KOPT-K1 (cell line): ENCODE measurements around the gene ALK.

ENCODE experiments used
- H3K27ac ChIP-seq: fragments of 200-600 bp; sonication (generic); 2 replicates; pipeline ENCODE4 v1.5.1; 2016; ENCODE audit warnings: antibody characterized with exemption, mild to moderate bottlenecking, low read depth, low read length; ENCODE audit not compliant: poor library complexity, severe bottlenecking
- H3K36me3 ChIP-seq: fragments of 200-600 bp; sonication (generic); 2 replicates; pipeline ENCODE4 v1.5.1; 2017; ENCODE audit warnings: antibody characterized with exemption, mild to moderate bottlenecking, low read length, moderate library complexity; ENCODE audit not compliant: insufficient read depth
- H3K9me3 ChIP-seq: fragments of 200-600 bp; sonication (generic); 2 replicates; pipeline ENCODE4 v1.5.1; 2017; ENCODE audit warnings: antibody characterized with exemption, low read length, mild to moderate bottlenecking; ENCODE audit not compliant: insufficient read depth, poor library complexity, severe bottlenecking

ALK gene

DNA sequence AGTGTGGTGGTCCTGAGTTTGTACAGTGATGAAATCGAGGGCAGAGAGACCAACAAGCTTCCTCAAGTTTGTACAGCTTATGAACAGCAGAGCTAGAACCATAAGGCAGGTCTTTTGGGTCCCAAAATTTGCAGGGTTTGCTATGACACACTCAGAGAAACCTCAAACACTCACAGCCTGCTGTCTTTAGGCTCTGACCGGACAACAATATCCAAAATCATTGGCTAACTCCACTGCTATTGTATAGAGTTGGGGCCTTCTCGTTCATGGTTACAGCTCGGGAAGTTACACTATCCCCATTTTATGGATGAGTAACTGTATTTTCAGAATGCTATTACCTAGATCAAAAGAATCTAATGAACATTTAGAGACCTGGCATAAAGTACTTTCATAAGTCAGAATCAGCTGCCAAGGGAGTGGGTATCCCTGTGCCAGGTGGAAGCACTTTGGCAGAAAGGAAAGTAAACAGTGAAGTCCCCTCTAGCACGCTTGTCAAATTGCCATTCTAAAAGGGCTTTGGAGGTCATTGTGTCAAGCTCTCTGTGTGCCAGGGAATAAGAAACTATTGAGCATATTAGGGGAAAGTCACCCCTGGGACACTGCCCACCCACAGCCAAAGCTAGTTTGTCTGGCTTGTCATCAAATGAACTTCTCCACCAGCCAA, 331.8 kb downstream of the ALK start:
- no peaks in the 10 kb centered on the region for H3K36me3 ChIP-seq
- no peak overlapping the region for H3K27ac ChIP-seq
- no peaks in the 10 kb centered on the region for H3K9me3 ChIP-seq

DNA sequence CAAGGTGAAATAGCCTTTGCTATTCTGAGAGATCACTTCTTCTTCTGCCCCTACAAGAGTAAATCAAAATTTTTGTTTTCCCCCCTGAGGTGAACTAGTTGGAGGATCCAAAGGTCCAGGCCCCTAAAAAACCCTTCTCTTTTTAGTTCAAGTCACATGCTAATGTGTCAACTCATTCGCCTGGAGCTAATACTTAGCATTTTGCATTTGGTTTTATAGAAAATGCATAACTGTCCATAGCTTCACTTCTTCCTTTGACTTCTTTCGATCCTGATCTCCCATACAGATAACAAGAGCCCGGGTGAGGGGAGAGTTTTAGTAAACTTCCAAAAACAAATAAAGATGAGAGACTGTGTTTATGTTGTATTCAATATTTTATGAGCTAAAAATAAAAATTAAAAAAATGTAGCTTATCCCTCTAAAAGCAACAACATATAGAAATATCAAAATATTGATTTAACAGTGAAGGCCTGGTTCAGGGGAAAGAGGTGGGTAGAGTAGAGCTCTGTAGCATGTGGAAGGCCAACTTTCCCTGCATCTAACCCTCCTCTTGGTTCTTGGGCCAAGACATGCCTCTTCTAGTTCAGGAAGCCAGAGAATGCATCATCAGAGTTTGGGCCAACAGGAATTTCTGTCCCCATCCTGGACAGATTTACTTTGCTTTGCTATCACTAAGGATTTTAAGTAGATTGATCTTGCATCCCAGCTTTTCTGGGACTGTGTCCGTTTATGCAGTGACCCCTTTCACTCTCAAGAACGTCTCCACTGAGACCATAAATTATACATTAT, 333.8 kb downstream of the ALK start:
- H3K9me3 ChIP-seq = no peaks in the 10 kb centered on the region
- no peaks in the 10 kb centered on the region for H3K36me3 ChIP-seq
- no peak overlapping the region for H3K27ac ChIP-seq

DNA sequence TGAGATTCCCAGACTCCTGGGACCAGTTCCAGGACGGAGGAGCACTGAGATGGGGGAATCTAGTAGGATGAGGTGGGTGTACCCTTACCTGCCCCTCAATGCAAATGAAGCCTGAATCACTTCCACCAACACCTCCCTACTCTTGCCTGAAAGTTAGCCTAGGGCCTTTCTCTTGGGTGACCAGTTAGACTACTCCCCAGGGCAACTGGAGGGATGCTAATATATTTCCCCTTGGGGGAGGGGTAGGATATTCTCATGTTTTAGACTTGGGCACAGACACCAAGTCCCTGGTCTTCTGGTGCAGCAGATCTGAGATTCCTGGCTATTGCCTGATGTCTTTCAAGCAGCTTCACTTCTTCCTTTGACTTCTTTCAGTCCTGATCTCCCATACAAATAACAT, 334.5 kb downstream of the ALK start:
- H3K27ac ChIP-seq = no peak overlapping the region
- H3K36me3 ChIP-seq = no peaks in the 10 kb centered on the region

GRCh38 chr2:29583548-29584156, 337.7 kb downstream of the ALK start:
- Histone ChIP-seq H3K27ac (no peak overlapping the region), H3K36me3 (no peaks in the 10 kb centered on the region), H3K9me3 (no peaks in the 10 kb centered on the region)

More for the DNA sequence above, 334.5 kb downstream of the ALK start:
- no peaks in the 10 kb centered on the region for H3K9me3 ChIP-seq

DNA sequence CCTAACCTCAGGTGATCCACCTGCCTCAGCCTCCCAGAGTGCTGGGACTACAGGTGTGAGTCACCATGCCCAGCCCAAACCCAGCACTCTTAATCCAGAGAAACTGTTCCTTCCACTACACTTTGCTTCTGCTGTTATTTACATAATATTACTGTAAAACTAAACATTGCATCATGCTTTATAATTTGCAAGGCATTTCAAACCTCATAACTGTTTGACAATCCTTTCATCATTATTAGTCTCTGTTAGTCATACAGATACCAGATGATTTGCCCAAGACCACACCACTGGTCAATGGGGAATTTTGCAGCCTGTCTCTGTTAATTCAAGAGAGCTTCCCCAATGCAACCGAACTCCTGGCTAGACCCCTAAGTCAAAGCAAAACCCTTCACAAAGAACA, 338.3 kb downstream of the ALK start:
- Histone ChIP-seq H3K27ac (no peak overlapping the region), H3K9me3 (no peaks in the 10 kb centered on the region), H3K36me3 (no peaks in the 10 kb centered on the region)

- no peak overlapping the region for H3K27ac ChIP-seq
- no peaks in the 10 kb centered on the region for H3K9me3 ChIP-seq
- no peaks in the 10 kb centered on the region for H3K36me3 ChIP-seq
Observed at GRCh38 chr2:29582062-29582461, 339.3 kb downstream of the ALK start.

- H3K9me3 ChIP-seq = no peaks in the 10 kb centered on the region
- H3K27ac ChIP-seq = no peak overlapping the region
- H3K36me3 ChIP-seq = no peaks in the 10 kb centered on the region
Observed at GRCh38 chr2:29580223-29580622, 341.2 kb downstream of the ALK start.

DNA sequence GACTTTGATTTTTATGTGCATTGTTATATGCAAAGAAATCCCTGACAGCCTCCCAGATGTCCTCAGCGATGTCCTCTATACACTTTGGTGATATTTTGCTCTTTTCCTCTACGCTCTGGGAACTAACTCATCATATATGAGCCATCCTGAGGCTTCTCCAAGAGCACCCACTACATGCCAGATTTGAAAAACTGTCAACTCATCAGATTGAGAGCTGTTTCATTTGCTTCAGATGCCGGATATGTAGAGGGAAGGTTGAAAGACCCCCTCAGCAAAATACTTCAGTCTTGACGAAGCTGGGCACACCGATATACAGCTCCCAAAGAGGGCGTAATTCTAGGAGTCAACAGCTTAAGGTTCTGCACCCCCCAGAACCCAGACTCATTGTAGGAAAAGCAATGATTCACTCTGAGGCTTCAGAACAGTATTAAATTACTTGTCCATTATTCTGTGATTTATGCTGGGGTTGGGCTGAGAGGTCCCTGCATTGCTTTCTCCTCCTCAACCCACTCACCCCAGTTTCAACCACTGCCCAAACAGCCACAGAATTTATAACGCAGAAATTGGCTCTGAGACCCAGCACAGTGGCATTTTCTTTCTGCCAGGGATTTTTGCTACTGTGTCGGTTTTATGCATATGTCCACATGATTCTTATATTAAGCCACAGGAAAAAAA, 341.8 kb downstream of the ALK start:
- Histone ChIP-seq H3K27ac (no peak overlapping the region), H3K36me3 (no peaks in the 10 kb centered on the region), H3K9me3 (no peaks in the 10 kb centered on the region)

- H3K27ac ChIP-seq = no peak overlapping the region
- H3K36me3 ChIP-seq = no peaks in the 10 kb centered on the region
- no peaks in the 10 kb centered on the region for H3K9me3 ChIP-seq
Observed at GRCh38 chr2:29578084-29578598, 343.2 kb downstream of the ALK start.

DNA sequence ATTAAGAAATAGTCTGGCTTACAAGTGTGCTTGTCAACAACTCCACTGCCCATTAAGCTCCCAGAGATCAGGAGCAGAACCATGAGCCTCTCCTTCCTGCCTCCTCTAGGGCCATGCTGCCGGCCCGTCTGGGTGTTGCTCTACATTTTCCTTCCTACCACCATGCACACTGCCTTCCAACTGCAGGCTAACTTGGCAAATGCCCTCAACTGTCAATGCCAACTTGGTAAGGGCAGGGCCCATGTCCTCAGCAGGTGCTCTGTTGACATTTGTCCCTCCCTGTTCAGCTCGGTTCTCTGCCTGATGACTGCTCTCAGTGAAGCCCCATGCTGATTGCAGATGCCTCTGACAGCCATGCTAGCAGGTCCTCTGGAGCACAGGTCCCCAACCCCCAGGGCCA, 345.2 kb downstream of the ALK start:
- Histone ChIP-seq H3K9me3 (no peaks in the 10 kb centered on the region), H3K36me3 (no peaks in the 10 kb centered on the region), H3K27ac (no peak overlapping the region)

DNA sequence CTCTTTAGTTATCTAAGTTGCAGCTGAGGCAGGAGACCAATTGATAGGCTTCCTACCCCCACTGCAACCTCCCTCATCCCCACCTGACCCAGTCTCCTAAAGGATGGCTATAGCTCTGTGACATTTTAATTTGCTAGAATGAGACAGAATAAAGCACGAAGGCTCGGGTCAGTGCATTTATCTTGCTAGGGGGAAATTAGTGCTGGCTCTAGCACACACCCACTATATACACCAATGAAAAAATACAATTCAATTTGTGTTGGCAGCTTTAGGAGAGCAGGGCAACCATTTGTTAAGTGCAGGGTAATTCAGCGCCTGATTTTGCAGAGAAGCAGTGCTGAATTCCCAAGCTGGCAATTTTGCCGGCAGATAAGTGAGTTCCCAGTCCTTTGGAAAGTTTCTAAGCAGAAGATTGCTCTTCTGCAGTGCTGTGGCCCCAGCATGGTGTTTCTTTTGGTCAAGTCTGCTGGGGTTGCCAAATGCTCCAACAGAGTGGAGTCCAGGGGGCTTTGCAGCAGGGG, 346.0 kb downstream of the ALK start:
- Histone ChIP-seq H3K27ac (no peak overlapping the region), H3K36me3 (no peaks in the 10 kb centered on the region), H3K9me3 (no peaks in the 10 kb centered on the region)

- Histone ChIP-seq H3K36me3 (no peaks in the 10 kb centered on the region), H3K9me3 (no peaks in the 10 kb centered on the region), H3K27ac (no peak overlapping the region)
Observed at GRCh38 chr2:29573612-29574011, 347.8 kb downstream of the ALK start.

DNA sequence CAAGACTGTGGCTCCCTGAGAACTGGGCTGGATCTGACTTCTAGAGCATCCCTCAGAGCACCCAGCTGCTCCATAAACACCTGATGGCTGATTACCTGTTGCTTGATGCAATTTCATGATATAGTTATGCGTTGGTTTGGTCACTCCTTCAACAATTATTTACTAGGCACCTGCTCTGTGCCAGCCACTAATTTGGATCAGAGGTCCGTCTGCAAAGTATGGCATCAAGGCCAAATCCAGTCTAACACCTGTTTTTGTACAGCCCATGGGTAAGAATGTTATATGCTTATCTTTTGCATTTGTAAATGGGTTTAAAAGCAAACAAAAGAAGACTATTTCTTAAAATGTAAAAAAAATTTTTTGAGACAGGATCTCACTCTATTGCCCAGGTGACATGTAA, 348.2 kb downstream of the ALK start:
- H3K9me3 ChIP-seq = no peaks in the 10 kb centered on the region
- no peak overlapping the region for H3K27ac ChIP-seq
- no peaks in the 10 kb centered on the region for H3K36me3 ChIP-seq

DNA sequence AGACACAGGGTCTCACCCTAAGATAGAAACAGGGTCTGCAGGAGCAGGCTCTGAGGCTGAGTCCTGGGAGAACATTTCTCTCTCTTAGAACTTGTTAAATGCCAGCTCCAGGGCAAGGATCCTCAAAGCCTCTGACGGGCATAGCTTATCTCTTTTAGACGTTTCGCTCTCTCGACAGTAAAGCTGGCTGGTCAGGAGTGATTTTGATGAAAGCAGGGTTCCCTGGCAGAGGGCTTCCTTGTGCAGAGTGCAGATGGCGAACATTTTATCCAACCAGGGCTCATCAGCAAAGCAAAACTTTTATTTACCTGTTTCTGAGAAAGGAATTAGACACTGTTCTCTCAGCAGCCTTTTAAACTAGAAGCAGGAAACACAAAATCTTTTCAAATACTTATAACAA, 350.8 kb downstream of the ALK start:
- H3K36me3 ChIP-seq = no peaks in the 10 kb centered on the region
- no peak overlapping the region for H3K27ac ChIP-seq
- H3K9me3 ChIP-seq = no peaks in the 10 kb centered on the region
